Pons (tissue), 1 donor: ENCODE results near the gene MAPK8.
A peak's percentile ranks its signal among the peaks of the same experiment; 100 is the strongest.
"Not testable (repeated sequence)": the region's sequence is repeated elsewhere in the genome, so short reads cannot be mapped to it uniquely, and the experiment has no call there.

Source experiments
- DNase-seq: peaks from one replicate; pipeline ENCODE4 v3.0.0-alpha.2; 2016; ENCODE audit warnings: low spot score

The MAPK8 gene

GRCh38 chr10:48418189-48418788, 111.8 kb downstream of the MAPK8 start:
- DNase-seq = peak; percentile 36

GRCh38 chr10:48419714-48420113, 113.2 kb downstream of the MAPK8 start:
- no peak for DNase-seq

- not testable (repeated sequence) for DNase-seq
Observed at GRCh38 chr10:48421862-48422261, 115.4 kb downstream of the MAPK8 start.

- no peak for DNase-seq
Observed at GRCh38 chr10:48423884-48424283, 117.4 kb downstream of the MAPK8 start.

DNA sequence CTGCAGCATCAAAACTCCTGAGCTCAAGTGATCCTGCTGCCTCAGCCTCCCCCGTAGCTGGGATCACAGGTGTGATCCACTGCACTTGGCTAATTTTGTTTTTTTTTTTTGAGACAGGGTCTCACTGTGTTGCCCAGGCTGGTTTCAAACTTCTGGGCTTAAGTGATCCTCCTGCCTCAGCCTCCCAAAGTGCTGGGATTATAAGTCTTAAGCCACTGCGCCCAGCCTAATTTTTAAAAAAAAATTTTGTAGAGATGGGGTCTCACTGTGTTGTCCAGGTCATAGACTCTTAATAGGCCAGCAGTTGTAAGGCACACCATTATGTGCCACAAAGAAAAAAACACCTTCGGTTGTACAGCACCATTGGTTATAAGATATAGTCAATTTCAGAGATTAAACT, 122.4 kb downstream of the MAPK8 start:
- DNase-seq = no peak

DNA sequence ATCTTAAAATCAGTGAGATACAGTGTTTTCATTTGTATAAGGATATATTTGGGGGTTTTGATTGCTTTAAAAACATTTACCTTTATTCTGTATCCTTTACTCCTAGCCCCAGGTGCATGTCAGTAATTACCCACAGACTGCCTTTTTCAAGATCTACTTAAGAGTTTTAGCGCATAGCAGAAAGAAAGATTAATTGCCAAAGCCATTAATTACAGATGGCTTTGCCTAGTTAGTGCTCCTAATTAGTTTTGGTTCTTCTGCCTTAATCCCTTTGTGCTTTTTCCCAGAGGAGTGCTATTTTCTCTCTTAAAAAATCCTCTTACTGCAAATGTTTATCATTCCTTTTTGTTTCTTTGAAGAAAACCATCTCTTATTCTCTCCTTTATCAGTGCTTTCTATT, 122.8 kb downstream of the MAPK8 start:
- no peak for DNase-seq

DNA sequence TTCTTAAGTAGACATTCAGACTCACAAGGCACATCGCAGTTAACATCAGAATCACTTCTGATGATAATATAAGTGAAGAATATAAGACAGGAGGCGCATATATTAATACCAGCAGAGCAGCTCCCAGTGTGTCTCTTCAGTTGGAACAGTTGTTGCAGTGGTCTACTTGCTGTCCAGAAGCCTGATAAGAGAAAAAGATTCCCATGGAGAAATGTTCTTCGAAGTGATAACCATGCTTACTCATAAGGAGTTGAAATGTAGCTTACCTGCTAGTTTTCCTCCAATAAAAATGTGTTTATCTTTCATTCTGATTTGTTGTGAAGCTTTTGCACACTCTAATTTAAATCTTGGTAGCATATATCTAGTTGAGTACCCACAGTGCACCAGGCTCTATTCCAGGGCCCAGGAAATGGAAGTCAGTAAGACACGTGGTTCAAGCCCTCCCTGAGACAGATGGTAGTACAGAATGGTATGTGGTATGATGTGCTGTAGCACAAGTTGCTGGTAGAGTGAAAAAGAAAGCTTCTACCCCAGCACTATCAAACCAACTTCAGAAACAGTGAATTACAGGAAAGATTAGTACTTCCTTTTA, 124.0 kb downstream of the MAPK8 start:
- DNase-seq = no peak

DNA sequence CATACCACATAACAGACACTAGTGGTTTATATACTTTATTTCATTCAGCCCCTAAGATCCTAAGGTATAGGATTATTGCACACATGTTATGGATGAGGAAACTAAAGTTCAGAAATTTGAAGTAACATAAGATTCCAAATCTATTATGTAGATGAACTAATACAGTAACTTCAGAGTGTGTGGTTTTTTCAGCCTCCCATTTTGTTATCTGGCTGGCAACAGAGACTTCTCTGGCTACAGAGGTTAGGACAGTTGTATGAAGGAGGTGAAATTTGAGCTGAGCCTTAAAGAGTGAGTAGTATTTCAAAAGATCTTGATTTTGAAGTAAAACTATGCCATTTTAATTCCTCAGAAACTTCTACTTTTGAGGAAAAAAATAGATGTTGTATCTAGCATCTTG, 125.4 kb downstream of the MAPK8 start:
- no peak for DNase-seq

- no peak for DNase-seq
Observed at GRCh38 chr10:48437546-48437945, 131.1 kb downstream of the MAPK8 start.

DNA sequence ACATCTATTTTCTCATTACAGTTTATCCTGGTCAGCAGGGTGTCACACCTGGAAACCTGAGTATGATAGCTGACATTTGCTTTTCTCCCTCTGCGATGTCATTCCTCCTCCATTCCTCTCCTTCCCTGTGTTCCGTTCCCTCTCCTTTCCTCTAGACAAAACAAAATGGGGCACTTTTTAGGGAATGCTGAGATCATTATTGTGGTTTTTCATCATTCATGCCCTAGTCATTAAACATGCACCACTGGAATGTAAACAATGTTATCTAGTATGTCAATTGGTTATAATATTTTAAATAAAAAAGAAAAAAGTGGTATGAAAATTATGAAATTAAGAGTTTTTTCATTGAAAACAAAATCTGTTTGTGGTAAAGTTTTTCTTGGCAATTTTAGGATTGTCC, 132.6 kb downstream of the MAPK8 start:
- no peak for DNase-seq

- DNase-seq = no peak
Observed at GRCh38 chr10:48439581-48440041, 133.1 kb downstream of the MAPK8 start.

DNA sequence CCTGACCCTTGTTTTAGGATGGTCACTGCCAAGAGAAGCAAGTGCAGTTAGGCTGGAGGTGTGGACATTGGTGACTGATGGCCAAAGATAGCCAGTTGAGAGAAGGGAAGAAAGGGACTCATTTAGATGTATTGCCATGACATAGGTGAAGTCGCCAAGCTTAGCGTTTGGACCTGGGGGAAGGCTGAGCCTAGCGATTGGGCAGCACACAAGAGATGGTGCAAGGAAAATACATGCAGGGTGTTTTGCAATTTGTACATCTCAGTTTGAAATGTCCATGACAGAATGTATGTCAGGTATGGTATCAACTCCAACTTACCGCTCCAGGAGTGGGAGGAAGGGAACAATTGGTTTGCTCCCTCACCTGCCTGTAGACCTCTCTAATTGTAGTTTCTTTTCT, 134.3 kb downstream of the MAPK8 start:
- DNase-seq = no peak

DNA sequence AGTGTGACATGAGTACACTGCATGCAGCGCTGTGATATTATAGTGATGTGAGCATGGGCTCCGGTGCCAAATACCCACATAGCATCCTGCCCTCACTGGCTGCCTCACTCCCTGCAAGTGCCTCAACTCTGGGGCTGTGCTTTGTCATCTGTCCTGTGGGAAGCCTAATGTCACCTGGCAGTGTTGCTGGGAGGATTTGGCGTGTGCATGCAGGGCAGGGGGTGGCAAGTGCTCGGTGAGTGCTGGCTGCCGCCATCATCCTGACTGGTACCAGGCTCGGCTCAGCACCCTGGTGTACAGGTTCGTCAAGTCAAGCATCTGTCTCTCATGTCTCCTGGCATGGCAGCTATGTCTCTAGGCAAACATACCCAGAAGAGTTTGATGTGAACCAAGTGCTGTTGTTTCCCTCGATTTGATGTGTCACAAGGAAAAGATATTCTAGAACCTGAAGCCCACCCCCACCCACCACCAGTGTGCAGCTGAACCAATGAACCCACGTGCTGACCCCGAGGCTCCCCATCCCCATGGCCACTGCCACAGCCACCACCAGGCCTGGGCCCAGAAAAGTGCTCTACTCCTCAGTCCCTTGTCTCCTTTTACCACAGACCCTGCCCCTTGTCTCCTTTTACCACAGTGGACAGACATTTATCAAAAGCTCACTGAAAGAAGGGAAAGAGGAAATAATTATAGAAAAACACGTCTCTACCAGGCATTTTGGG, 135.8 kb downstream of the MAPK8 start:
- DNase-seq = no peak

DNA sequence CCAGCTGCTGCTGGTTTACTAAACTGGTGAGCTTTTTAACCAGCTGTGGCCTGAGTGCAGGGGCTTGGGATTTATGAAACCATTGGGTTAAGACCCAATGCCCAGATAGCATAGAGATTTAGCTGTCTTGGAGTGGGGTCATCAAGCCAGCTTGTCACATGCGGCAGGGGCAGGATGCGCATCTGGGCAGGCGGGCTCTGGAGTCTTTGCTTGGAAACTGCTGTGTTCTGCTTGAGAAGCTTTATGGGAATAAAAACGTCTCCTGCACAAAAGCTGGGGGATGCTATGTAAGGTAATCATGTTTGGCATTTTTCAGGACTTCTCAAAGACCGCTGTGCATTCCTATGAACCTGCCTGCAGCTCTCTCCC, 136.3 kb downstream of the MAPK8 start:
- DNase-seq = no peak

- peak; percentile 79 for DNase-seq
Observed at GRCh38 chr10:48444266-48444665, 137.8 kb downstream of the MAPK8 start.

- DNase-seq = no peak
Observed at GRCh38 chr10:48444861-48445841, 138.7 kb downstream of the MAPK8 start.

- no peak for DNase-seq
Observed at GRCh38 chr10:48445932-48446331, 139.5 kb downstream of the MAPK8 start.

- no peak for DNase-seq
Observed at GRCh38 chr10:48446785-48447184, 140.3 kb downstream of the MAPK8 start.

DNA sequence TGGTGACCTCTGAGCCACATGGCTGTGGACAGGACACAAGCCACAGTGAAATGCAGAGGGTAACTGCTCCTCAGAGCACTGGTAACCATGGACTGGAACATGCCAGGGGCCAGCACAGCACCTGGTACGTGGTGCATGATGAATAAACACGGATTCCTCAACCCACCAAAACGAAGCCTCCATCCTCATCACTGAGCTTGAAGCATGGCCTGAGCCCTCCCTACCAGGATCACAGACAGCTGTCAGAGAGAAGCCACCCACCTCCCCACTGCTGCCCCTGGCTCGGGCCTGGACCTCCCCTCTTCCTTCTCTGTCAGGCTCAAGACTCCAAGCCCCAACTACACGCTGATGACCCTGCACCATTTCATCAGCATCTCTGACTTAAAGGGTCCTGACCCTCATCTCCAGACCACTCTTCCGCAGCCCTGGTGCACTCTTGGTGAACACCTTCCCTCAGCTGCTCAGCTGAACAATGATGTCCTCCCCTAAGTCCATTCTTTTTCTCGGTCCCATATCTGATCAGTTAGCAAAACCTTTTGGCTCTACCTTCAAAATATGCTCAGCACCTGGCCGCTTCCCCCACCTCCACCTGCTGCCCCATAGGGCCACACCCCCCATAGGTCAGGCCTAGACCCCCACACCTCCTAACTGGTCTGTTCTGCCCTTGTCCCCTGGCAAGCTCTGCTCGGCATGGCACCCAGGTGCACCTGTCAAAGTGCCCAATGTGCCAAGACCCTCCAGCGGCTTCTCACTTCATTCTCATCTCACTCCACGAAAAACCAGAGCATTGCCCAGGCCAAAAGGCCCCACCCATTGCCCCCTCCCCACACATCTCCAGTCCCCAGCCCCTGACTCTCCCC, 141.1 kb downstream of the MAPK8 start:
- DNase-seq = no peak

GRCh38 chr10:48448796-48449195, 142.3 kb downstream of the MAPK8 start:
- DNase-seq = no peak

DNA sequence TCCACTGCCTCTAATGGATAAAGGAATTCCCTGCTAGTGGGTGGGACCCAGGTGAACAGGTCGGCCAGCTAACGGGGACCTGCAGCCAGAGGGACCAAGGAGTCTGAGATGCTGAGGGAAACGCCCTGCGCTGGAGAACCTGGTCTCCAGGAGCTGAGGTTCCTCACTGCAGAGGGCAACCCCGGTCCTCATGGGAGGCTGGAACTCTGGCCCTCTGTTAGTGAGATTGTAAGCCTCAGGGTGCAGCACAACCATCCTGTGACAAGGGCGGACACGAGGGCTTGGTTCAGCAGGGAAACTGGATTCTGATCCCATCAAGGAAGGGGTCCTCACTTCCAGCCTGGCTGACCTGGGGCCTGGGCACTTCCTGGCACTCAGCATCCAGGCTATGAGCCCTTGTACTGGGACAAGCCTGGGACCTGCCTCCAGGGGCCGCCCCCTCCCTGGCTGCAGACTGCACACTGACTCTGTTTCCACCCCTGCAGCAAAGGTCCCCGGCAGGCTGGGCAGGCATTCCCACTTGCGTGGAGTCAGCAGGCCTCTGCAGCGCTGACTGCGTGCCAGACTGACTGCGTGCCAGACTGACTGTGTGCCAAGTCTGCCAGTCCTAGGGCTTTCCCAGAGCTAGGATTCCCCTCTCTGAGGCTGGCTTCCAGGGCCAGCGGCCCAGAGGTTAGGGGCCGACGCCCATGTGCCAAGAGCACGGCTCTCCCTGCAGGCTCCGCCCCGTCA, 143.2 kb downstream of the MAPK8 start:
- peak; percentile 51 for DNase-seq
